Measurements from ENCODE around the gene ESF1.
A peak's percentile ranks its signal among the peaks of the same experiment; 100 is the strongest.

ESF1 gene

GRCh38 chr20:13736436-13737191 is 48.1 kb downstream of the ESF1 start:
- DNase-seq: no peak

- DNase-seq: no peak
Observed at GRCh38 chr20:13735826-13736225, 48.9 kb downstream of the ESF1 start.

- no peak for DNase-seq
Observed at GRCh38 chr20:13723011-13723410, 61.7 kb downstream of the ESF1 start.

GRCh38 chr20:13718171-13718570 is 66.5 kb downstream of the ESF1 start:
- no peak for DNase-seq

- no peak for DNase-seq
Observed at GRCh38 chr20:13717631-13718044, 67.1 kb downstream of the ESF1 start.

GRCh38 chr20:13715171-13715570 is 69.5 kb downstream of the ESF1 start:
- DNase-seq: no peak

- no peak for DNase-seq
Observed at GRCh38 chr20:13708234-13708633, 76.5 kb downstream of the ESF1 start.

GRCh38 chr20:13703265-13703664 is 81.5 kb downstream of the ESF1 start:
- DNase-seq: no peak

GRCh38 chr20:13701486-13701885 is 83.2 kb downstream of the ESF1 start:
- DNase-seq: no peak

GRCh38 chr20:13700761-13701160 is 84.0 kb downstream of the ESF1 start:
- no peak for DNase-seq

GRCh38 chr20:13694420-13695150 is 90.1 kb downstream of the ESF1 start:
- DNase-seq: no peak

- no peak for DNase-seq
Observed at GRCh38 chr20:13692802-13693736, 91.7 kb downstream of the ESF1 start.

GRCh38 chr20:13690943-13691342 is 93.8 kb downstream of the ESF1 start:
- DNase-seq: no peak

- DNase-seq: no peak
Observed at GRCh38 chr20:13687815-13688214, 96.9 kb downstream of the ESF1 start.

- no peak for DNase-seq
Observed at GRCh38 chr20:13685623-13686022, 99.1 kb downstream of the ESF1 start.

- peak; percentile 19 for DNase-seq
Observed at GRCh38 chr20:13684566-13685222, 100.0 kb downstream of the ESF1 start.

- no peak for DNase-seq
Observed at GRCh38 chr20:13683833-13684232, 100.9 kb downstream of the ESF1 start.

GRCh38 chr20:13681248-13682125 is 103.2 kb downstream of the ESF1 start:
- no peak for DNase-seq

- DNase-seq: no peak
Observed at GRCh38 chr20:13678944-13679343, 105.8 kb downstream of the ESF1 start.

GRCh38 chr20:13677241-13677640 is 107.5 kb downstream of the ESF1 start:
- no peak for DNase-seq

- no peak for DNase-seq
Observed at GRCh38 chr20:13676682-13677081, 108.0 kb downstream of the ESF1 start.

- DNase-seq: no peak
Observed at GRCh38 chr20:13672690-13673089, 112.0 kb downstream of the ESF1 start.

Data from NCI-H2171 (cell line).